ENCODE results near the gene AARS2.

GRCh38 chr6:44353336-44353735 lies 40.2 kb upstream of the AARS2 start:
- TF ChIP-seq POLR2A (IDR thresholded peaks at IDR 0.05) (no peak), EP300 (IDR thresholded peaks at IDR 0.05) (no peak), POLR2AphosphoS5 (IDR thresholded peaks at IDR 0.05) (no peak)
- TF ChIP-seq, protein P1, sequence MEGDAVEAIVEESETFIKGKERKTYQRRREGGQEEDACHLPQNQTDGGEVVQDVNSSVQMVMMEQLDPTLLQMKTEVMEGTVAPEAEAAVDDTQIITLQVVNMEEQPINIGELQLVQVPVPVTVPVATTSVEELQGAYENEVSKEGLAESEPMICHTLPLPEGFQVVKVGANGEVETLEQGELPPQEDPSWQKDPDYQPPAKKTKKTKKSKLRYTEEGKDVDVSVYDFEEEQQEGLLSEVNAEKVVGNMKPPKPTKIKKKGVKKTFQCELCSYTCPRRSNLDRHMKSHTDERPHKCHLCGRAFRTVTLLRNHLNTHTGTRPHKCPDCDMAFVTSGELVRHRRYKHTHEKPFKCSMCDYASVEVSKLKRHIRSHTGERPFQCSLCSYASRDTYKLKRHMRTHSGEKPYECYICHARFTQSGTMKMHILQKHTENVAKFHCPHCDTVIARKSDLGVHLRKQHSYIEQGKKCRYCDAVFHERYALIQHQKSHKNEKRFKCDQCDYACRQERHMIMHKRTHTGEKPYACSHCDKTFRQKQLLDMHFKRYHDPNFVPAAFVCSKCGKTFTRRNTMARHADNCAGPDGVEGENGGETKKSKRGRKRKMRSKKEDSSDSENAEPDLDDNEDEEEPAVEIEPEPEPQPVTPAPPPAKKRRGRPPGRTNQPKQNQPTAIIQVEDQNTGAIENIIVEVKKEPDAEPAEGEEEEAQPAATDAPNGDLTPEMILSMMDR (IDR thresholded peaks at IDR 0.05): no peak
